ENCODE measurements around the gene FBXO2.

Gene FBXO2, protein sequence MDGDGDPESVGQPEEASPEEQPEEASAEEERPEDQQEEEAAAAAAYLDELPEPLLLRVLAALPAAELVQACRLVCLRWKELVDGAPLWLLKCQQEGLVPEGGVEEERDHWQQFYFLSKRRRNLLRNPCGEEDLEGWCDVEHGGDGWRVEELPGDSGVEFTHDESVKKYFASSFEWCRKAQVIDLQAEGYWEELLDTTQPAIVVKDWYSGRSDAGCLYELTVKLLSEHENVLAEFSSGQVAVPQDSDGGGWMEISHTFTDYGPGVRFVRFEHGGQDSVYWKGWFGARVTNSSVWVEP

GRCh38 chr1:11654137-11654938 is at the start of gene FBXO2, which contains the start of gene FBXO44:
Gene FBXO2 (minus strand): TSS chr1:11654429. CDS start chr1:11654340, 89 bp downstream.
Gene FBXO44 (plus strand): TSS chr1:11654877. CDS start chr1:11655836, 959 bp downstream.
- no peak for DNase-seq

GRCh38 chr1:11703357-11704193 is 49.3 kb upstream of the FBXO2 start:
- DNase-seq = no peak

DNA sequence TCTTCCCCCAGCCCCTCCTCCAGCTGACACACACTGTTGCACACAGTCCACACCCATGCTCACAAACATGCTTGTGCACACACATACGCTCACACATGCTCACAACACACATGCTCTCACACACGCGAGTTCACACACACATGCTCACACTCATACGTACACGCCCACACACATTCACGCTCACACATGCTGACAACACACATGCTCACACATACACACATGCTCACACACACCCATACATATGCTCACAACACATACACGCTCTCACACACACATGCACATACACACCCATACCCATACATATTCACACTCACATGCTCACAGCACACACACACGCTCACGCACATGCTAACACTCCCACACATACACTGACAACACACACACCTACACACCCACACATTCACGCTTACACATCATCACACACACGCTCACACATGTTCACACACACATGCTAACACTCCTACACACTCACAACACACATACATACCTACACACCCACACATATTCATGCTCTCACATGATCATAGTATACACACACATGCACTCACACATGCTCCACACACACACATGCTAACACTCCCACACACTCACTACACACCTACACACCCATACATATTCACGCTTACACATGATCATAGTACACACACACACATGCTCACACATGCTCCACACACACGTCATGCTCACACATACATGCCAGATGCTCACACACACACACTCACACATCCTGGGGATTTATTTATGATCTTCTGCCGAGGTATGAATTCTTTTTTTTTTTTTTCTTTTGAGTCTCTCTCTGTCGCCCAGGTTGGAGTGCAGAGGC is 48.0 kb upstream of the FBXO2 start:
- DNase-seq = no peak

DNA sequence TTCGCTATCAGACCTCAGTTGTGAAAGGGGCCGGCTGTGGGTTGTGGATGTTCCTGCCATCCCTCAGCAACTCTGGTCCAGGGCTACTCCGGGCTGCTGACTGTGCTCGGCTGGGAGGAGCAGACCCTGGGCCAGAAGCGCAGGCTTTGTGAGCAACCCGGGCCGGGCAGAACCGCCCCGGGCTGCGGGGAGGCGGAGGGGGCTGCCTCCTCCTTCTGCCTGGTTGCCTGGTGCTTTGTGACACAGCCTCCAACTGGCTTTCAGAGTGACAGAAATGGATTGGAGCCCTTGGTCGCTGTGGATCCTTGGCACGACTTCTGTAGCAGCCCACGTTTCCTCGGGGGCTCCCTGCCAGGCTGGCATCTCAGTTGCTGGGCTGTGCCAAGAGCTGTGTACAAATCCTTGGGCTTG is 47.3 kb upstream of the FBXO2 start:
- peak; percentile 64 for DNase-seq

- no peak for DNase-seq
Measured at GRCh38 chr1:11700601-11701467, 46.6 kb upstream of the FBXO2 start.

- DNase-seq = no peak
Measured at GRCh38 chr1:11697893-11698210, 43.6 kb upstream of the FBXO2 start.

- DNase-seq = no peak
Measured at GRCh38 chr1:11697188-11697892, 43.1 kb upstream of the FBXO2 start.

DNA sequence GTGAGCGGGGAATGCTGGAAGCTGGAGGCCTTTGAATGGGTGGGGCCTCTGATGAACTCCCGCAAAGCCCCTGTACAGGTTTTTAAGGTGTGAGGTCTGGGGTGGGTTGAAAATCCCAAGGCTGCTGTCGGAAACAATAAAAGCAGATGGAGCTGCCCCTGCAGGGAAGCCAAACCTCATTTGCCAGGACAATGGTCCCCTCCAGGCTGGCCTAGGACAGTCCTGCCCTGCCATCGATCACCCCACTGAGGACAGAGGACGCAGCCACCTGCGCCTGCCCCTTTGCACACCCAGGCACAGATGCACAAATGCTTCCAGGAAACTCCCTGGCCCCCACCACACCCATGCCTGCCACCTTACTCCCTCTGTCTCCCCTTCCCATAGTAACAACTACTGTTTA is 41.6 kb upstream of the FBXO2 start:
- DNase-seq = no peak

GRCh38 chr1:11693917-11694316 is 39.7 kb upstream of the FBXO2 start:
- DNase-seq = no peak

GRCh38 chr1:11693024-11693590 is 38.9 kb upstream of the FBXO2 start:
- peak; percentile 23 for DNase-seq

DNA sequence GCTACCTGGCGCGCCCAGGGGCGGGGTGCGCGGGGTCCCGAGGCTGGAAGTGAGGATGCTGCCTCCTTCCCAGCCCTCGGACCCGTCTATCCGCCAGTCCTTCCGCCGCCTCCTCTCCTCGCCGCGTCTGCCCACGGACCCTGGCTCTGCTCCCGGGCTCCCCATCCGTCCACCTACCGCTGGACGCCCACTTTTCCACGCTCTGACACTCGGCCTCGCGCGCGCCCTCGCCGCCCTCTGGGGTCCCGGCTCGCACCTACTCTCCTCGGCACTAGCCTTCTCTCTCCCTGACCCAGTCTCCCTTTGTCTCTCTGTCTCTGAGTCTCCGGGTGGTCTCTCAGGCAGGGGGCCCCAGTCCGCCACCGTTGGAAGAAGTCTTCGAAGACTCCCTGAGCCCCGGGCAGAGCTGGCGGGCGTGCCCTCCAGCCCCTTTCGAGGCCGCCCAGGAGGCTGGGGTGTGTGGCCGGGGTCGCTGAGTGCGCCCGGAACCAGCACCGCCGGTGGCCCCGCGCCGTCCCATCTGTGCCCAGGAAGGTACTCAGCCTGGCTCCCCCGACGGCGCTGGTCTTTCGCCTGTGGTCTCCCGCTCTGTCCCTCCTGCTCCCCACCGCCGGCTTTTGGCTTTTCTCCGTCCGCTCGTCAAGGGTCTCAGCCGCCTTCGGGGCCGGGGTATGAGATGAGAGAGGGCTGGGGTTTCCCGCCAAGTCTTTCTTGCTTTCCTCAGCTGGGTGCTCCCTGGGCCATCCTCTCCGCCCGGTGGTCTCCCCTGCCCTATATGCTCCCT is 37.9 kb upstream of the FBXO2 start:
- no peak for DNase-seq

- no peak for DNase-seq
Measured at GRCh38 chr1:11691302-11691914, 37.2 kb upstream of the FBXO2 start, which contains the start of gene DRAXIN. Gene DRAXIN (plus strand): TSS chr1:11691710. CDS start chr1:11706259, 14,549 bp downstream.

DNA sequence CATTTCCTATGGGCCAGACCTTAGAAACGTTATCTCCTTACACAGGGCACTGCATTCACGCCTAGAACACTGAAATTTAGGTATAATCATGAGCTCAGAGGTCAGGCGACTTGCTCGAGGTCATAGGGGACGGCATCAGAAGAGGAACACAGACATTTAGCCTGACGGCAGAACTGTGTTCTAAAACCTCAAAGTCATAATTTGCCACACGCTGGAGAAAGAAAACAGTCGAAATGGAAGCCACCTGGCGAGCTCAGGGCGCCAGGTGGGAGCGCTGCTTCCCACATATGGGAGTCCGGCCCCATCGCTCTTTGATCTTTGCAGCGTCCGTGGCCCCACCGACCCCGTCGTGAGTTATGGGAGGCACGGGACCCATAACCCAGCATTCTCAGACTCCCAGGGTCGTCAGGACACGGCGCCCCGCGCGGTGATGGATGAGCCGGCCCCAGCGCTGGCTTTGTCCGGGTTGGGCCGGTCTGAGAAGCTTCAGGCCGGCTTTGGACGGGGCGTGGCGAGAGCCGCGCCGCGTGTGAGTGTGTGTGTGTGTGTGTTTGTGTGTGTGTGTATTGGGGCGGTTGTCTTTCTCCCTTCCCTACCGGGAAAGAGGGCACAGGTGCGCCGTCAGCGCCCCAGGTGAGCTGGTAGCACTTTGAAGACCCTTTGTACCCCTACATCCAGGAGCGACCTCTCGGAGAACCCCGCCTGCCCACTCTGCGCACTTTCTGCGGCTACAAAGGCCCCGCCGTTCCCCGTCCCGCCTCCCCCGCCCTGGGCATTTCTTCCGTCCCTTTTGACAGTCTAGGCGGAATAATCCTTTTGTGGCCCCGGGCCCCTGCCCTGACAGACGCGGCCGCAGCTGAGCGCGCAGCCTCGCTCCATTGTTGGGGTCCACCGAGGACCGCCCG is 36.4 kb upstream of the FBXO2 start:
- DNase-seq = no peak

GRCh38 chr1:11688506-11688905 is 34.3 kb upstream of the FBXO2 start:
- no peak for DNase-seq

DNA sequence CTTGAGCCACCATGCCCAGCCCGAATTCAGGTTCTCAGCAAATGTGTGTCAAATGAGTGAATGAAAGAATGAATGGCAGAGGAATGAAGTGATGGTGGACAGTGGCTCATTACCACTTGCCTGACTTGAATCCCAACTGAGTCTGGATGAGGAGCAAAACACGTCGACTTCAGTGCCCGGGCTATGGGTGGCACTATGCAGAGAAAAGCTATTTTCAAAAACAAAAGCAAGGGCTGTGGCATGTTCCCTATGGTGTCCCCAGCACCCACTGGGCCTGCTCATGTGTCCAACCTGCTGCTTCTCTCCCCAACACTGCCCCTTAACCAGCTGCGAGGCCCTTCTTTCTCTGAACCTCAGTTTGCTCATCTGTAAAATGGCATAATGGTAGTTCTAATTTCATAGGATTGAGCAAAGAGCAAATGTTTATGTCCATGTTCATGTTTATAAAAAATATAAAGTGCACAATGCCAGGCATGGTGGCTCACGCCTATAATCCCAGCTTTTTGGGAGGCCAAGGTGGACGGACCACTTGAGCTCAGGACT is 31.1 kb upstream of the FBXO2 start:
- no peak for DNase-seq

- DNase-seq = no peak
Measured at GRCh38 chr1:11684070-11684469, 29.8 kb upstream of the FBXO2 start.

- no peak for DNase-seq
Measured at GRCh38 chr1:11682799-11683198, 28.6 kb upstream of the FBXO2 start.
